GM19023 (cell line): Measurements from ENCODE around the gene NXN.
"Not testable (repeated sequence)": the region's sequence is repeated elsewhere in the genome, so short reads cannot be mapped to it uniquely, and the experiment has no call there.

Source experiments
- ATAC-seq: cut with Tn5 transposase; IDR thresholded peaks from one replicate; pipeline ENCODE4 v1.9.1; 2021; ENCODE audit warnings: mild to moderate bottlenecking, moderate library complexity; ENCODE audit not compliant: unreplicated experiment

NXN gene

DNA sequence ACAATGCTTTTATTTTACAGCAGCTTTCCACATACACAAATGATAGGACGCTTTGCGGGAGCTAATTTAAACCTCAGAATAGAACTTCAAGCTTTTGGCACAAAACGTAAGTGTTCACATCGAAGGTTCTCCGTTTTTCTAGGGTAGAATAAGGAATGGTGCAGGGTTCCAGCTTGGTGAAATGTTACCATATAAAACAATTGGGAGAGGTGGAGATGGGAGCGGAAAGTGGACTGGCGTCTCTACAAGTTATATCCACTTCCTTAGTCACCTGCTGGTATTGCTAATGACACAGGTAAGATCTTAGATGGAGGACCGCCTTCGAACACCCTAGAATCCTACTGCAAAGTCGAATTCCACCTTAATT lies 1.7 kb upstream of the NXN start:
- no peak for ATAC-seq

DNA sequence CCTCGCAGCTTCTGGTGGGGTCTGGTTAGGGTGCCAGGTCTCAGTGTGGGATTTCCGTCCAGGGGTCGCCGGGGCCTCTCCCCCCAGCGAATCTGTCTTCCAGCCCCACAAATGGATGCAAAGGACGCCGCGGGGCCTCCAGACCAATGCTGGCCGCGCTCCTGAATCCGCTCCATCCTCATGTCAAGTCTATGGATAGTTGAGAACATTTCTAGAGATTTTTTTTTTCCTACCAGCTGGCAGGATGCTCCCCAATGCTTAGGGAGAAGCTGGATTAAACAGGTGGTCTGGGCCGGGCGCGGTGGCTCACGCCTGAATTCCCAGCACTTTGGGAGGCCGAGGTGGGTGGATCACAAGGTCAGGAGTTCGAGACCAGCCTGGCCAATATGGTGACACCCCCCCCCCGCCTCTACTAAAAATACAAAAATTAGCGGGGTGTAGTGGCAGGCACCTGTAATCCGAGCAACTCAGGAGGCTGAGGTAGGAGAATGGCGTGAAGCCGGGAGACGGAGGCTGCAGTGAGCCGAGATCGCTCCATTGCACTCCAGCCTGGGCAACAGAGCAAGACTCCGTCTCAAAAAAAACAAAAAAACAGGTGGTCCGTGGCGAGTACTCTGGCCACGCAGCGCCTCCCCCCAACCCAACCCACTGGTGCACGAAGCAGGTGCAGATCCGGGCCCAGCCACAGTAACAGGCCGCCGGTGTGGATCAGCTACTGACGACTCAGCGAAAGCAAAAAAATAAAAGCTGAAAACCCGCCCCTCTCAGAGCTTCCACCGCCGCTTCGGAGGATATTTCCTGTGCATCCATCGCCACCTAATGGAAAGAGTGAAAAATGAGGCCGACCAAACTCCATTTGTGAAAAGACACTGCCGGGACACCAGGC lies 1.1 kb upstream of the NXN start:
- ATAC-seq = peak; percentile 42

DNA sequence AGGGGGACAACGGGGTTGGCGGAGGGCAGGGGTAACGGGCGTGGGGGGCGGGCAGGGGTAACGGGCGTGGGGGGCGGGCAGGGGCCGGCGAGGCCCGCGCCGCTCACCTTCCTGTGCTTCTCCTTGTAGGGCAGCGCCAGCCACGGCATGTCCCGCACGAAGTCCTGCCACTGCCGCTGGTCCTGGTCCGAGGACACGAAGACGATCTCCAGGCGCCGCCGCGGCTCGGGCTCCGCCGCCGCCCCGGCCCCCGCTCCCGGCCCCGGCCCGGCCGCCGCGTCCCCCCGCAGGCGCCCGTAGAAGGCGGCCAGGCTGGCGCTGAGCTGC lies 401 bp downstream of the NXN start:
- no peak for ATAC-seq

DNA sequence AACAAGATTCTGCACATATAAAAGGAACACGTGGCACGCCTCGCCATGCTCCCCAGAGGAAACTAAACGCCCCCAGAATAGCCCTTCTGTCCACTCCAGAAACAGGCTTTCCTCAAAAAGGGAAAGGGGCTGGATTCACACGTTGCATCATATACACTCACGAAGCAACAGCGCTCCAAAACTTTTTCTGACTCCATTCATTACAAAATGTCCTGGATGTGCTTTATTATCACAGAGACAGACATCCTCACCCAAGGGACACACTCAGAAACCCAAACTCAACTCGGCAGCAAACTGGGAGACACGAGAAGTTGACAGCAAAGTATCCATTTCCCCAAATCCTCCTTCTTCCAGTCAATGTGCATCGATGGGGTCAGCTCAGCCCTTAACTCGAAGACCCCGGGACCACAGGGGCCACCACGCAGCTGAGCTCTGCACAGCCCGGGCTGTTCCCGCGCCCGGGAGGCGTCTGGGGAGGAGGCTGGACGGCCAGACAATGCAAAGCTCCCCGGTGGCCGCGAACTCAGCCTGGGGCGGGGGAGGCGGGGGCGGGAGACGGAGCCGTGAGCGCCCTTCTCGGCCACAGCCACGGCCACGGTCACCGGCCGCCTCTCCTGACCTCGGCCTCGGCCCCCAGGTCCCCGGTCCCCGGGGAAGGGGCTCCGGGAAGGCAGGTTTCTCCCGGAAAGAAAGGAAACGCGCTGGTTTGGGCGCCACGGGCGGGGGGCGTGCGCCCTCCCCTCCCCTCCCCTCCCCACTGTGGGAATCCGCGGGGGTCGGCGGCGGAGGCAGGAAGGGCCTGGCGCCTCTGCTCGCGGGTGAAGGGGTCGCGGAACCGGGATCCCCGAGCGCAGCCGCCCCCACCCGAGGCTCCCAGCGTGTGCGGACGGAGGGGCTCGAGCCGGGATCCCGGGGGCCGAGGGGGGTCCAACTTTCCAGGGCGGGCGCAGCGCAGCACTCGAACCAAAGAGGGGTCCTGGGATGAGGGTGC lies 1.2 kb downstream of the NXN start:
- no peak for ATAC-seq

DNA sequence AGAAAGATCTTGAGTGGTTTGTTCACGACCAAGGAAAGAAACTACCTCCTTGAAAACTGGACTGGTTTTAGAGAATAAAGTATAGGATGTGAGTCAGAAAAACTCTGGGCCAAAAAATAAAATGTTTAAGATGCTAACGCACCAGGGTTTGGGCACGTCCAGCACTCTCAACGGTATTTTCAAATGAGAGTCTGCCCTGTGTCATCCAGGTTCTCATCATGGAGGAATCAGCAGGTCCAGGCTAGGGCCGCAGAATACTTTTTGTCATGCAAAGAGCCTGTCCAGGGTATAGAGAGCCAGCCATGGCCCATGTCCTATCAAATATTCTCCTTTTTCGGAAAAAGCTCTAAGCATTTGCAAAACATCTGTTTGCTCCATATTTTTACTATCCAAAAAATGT lies 2.4 kb downstream of the NXN start:
- no peak for ATAC-seq

DNA sequence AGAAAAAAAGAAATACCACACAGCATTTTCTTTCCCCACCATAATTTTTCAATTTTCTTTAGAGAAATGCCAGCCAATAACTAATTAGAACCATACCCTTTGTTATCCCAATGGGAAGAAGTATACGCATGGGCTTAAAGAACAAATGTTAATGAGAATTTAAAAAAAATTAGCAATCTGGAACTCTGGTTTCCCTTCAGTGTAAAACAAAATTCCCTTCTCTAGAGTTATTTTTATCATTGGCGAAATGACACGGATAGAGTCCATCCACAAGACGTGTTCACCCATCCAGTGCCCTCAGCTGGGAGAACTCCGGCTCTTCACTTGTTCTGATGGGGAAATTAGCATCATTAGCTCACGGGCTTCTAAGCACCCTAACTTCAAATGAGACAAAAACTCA lies 3.3 kb downstream of the NXN start:
- no peak for ATAC-seq

DNA sequence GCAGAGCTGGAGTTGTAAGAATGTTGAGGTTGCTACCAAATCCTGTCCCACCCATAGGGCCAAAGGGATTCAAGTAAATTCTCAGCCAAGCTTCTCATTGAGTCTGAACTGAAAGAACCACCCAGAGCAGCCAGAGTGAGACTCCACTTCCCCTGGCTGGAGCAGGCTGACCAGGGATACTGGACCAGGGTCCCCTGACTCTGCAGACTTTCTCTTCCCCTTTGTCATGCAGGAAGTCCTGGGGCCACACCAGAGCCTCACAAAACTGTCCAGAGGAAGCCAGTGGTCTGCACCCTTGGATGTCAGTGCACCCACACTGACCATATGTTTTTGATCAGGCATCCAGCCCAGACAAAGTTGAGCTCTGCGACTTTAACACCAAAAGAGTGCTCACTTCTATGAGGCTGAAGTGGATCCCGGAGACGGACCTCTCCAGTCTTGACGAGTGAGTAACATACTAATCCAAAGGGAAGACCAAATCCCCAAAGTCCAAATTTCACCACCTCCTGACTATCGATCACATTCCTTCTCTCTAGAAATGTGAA lies 4.1 kb downstream of the NXN start:
- no peak for ATAC-seq

DNA sequence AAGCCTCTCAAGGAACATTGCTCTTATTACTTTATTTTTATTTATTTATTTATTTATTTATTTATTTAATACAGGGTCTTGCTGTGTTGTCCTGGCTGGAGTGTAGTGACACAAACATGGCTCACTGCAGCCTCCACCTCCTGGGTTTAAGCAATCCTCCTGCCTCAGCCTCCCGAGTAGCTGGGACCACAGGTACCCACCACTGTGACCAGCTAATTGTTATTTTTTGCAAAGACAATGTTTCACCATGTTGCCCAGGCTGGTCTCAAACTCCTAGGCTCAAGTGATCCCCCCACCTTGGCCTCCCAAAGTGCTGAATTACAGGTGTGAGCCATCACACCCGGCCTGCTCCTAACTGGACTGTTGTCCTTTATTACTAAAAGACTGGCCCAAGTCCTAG lies 4.8 kb downstream of the NXN start:
- ATAC-seq = not testable (repeated sequence)

DNA sequence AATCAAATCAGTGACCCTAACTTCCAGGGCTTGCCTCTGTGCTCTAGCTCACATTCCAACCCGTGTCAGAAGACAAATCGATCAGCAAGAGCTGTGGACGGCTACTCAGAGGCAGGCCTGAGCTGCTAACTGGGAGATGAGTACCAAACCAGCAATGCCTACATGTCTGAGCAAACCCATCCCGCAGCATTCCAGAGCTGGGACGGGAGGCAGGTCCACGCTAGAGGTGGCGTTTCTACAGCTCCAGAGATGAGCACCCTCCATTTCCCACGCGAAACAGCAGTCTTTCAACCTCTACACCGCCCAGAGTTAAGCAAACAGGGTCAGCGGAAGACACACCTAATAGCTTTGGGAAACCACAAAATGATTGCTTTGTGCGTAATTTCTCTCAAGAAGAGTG lies 6.5 kb downstream of the NXN start:
- no peak for ATAC-seq

DNA sequence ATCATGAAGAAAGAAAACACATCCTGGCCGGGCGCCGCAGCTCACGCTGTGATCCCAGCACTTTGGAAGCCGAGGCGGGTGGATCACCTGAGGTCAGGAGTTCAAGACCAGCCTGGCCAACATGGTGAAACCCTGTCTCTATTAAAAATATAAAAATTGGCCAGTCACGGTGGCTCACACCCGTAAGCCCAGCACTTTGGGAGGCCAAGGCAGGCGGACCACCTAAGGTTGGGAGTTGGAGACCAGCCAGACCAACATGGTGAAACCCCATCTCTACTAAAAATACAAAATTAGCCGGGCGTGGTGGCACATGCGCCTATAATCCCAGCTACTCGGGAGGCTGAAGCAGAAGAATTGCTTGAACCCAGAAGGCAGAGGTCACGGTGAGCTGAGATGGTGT lies 7.7 kb downstream of the NXN start:
- ATAC-seq = not testable (repeated sequence)

DNA sequence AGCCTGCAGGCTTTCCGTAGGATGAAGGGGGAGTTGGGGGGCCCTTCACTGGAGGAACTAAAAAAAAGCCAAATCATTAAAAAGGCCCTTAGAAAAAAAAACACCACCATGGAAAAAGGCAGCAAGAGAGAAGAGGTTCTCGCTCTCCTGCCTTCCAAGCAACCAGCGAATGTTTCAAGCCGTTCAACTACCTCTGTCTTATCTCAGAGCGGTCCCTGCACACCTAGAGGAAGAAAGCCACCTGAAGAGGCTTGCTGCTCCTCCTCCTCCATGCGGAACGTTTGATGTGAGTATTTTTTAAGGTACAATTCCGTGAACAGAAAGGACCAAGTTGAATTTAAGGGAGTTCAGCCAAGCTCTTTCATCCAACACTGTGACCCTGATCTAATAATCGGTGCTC lies 9.2 kb downstream of the NXN start:
- ATAC-seq = no peak

DNA sequence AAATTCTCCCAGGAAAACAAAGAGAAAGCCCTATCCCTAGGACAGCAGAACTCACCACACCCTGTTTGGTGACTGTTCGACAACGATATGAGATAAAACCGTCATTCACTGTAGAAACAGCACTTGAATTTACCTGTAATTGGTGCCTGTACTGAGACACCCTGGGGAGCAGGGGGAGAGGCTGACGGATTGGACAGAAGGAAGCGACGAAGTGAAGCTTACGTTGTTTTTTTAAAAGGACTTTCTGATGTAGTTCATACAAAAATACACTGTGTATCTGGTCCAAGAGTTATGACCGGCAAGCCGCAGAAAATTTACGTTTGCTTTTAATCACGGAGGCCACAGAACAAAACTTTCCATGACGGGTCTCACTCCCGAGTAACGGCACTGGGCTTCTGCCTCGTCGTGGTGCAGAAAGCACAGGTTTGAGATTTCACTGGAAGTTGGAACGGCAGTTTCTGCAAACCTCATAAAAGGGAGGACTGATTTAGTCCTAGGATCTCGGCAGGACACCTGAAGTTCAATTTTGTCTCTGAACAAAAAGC lies 9.7 kb downstream of the NXN start:
- no peak for ATAC-seq

DNA sequence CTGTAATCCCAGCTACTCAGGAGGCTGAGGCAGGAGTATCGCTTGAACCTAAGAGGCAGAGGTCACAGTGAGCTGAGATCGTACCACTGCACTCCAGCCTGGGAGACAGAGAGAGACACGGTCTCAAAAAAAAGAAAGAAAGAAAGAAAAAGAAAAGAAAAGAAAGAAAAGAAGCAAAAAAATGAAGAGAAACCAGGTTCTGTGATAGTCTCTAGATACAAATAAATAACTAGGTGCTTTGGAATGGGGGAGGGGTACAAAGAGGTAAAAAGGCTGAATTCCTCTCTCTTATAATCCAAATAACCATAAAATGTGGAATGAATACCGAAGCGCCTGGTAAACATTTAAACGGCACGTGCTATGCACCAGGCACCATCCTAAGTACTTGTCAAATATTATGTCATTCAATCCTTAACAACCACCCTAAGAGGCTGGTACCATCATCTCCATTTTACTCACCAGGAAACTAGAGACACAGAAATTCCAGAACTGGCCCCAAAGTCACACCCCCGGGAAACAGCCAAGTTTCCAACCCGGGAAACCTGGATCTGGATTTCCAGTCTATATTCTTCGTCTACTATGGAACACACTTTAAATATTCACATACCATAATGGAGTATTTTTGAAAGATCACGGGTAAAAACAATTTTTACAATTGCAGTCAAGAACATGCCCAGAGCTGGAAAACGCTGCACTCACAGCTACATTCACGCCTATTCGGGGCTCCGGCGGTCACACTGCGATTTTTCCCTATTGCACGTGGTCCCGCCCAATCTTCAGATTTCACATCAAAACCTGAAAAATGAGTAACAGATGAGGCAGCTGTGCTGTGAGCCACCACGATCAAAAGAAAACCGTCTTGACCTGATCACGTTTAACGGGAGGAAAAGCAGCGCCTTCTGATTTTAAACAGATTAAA lies 10.5 kb downstream of the NXN start:
- no peak for ATAC-seq

DNA sequence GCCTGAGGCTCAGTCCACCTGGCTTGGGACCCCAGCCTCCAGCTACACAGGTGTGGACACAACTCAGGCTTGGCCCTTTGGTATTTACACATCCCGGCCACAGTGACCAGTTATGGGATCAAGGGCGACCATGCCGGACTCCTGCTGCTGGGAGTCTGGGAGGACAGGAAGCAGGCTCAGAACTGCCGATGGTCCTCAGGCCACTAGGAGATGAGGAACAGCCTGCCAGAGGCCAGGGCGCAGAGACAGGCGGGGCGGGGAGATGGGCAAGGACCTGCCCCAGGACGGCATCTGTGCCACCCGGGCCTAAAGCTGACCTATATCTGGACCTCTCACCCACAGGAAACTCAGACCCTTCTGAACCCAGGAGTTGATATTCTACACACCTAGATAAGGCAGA lies 12.5 kb downstream of the NXN start:
- no peak for ATAC-seq

DNA sequence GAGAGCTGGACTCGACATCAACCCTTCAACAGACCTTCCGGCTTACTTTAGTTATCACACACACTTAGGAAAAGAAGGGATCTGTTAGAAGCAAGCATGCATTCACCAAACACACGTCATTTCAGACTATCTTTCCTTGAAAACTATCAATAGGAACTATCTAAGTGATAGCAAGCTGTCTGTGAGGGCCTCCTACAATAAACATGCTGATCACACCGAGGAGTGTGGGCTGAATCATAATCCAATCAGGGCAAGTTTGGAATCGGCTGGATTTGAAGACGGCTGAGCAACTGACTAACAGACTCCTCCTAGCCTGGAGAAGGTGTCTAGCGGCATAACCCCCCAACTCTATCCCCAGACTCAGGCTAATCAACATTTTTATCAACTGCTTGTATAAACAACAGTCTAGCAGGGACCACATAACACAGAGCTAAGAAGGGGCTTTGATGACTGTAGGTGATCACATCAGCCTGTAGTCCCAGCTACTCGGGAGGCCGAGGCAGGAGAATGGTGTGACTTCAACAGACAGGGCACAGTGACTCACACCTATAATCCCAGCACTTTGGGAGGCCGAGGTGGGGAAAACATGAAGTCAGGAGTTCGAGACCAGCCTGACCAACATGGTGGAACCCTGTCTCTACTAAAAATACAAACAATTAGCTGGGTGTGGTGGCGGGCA lies 14.1 kb downstream of the NXN start:
- no peak for ATAC-seq

DNA sequence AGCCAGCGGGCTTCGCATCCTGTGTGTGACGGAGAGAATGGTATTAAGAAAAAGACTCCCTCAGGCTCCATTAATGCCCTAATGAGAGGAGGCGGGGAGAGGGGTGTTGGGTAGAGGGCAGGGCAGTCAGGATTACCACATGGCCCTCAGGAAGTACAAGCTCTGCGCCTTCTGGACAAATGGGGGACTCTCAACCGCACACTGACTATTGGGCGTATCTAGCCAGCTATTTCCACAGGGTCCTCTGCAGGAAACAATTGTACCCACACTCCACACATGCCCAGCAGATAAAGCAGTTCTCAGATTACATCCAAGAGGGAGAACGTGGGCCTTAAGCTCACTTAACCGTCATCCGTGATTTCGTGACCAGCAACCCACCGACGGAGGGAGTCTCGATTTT lies 14.7 kb downstream of the NXN start:
- ATAC-seq = no peak

DNA sequence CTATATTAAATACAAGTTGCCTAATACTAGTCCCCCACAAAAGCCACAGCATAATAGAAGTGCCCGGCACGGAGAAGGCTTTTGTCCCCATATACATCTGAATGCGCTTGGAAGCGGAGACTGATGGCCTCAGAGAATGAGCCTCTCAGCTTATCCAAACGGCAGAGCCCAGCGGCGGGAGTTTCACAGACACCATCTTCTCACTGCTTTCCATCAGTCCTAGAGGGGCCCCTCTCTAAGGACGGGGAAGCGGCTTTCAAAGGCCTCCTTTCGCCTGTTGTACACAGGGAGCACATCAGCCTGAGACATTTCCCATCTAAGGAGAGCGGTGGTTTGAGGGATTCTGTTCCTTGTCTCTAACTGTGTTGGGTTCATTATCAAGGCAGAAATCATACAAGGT lies 16.9 kb downstream of the NXN start:
- no peak for ATAC-seq

DNA sequence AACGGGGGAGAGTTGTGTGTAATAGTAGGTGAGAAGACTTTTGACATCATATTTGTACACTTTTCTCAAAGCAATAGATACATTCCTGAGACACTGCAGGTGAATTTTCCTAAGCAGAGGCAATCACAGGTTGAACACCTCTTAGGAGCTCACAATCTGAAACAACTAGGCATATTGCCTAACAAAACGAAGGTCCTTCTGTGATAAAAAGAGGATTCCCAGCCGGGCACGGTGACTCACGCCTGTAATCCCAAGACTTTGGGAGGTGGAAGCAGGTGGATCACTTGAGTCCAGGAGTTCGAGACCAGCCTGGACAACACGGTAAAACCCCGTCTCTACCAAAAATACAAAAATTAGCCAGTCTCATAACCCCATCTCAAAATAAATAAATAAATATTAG lies 17.4 kb downstream of the NXN start:
- no peak for ATAC-seq

DNA sequence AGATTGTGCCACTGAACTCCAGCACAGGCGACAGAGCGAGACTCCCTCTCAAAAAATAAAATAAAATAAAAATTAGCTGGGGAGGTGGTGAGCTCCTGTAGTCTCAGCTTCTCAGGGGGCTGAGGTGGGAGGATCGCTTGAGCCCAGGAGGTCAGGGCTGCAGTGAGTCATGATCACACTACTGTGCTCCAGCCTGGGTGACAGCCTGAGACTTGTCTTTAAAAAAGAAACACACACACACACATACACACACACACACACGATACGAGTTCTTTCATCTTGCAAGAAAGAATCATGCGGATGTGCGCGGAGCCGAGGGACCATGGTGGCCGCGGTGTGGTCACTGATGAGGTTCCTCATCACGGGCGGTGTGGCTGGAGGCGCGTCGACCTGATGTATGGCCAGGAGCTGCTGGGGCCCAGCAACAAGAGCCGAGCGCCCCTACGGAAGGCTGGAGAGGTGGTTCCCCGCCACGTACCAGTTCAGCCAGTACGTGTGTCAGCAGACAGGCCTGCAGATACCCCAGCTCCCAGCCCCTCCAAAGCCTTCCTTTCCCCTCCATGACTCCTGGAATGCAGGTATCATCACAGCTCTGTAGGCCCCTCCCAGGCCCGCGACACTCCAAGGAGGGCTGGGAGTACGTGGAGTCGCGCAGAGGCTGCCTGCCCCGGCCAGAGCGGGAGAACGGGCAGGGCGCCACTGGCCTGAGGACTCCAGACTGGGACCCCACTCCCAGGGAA lies 20.7 kb downstream of the NXN start:
- ATAC-seq = no peak
